NB4 (cell line): ENCODE results near the gene POU2AF2.

ENCODE experiments used
- DNase-seq: peaks from one replicate; pipeline ENCODE4 v3.0.0; 2010; ENCODE audit warnings: low read depth
- H3K4me3 ChIP-seq: one replicate; pipeline ENCODE4 v1.5.1; 2011; ENCODE audit warnings: mild to moderate bottlenecking, low read depth, low read length, moderate library complexity
- CTCF ChIP-seq: IDR thresholded peaks from one replicate; pipeline ENCODE4 v1.5.1; 2012; ENCODE audit warnings: low read depth, low read length
- MAX ChIP-seq: IDR thresholded peaks from 2 replicates; pipeline ENCODE4 v1.6.1; 2011; ENCODE audit warnings: low read depth, low read length
- MYC ChIP-seq: IDR thresholded peaks from 2 replicates; pipeline ENCODE4 v1.6.1; 2011; ENCODE audit warnings: low read depth, low read length
- POLR2A ChIP-seq: IDR thresholded peaks from 2 replicates; pipeline ENCODE4 v1.6.1; 2011; ENCODE audit warnings: mild to moderate bottlenecking; ENCODE audit not compliant: insufficient read length; ENCODE audit errors: extremely low read depth

POU2AF2 gene

GRCh38 chr11:111245425-111245824 is at the start of gene POU2AF2:
POU2AF2 (plus strand) TSS chr11:111245725; CDS start chr11:111245854, 129 bp downstream.
- TF ChIP-seq MYC (no peak), POLR2A (no peak), MAX (no peak), CTCF (no peak)
- no peak for DNase-seq
- no peak within 1 kb of the TSS for H3K4me3 ChIP-seq

GRCh38 chr11:111200010-111200534 is 45.5 kb upstream of the POU2AF2 start:
- H3K4me3 ChIP-seq = no peak overlapping the region
- DNase-seq = no peak
- TF ChIP-seq POLR2A = no peak
- no peak for TF ChIP-seq CTCF
- no peak for TF ChIP-seq MAX
- TF ChIP-seq MYC = no peak

- no peak for TF ChIP-seq MYC
- TF ChIP-seq CTCF = no peak
- TF ChIP-seq MAX = no peak
- TF ChIP-seq POLR2A = no peak
- no peak overlapping the region for H3K4me3 ChIP-seq
- no peak for DNase-seq
Measured at GRCh38 chr11:111204211-111204610, 41.3 kb upstream of the POU2AF2 start.

- TF ChIP-seq POLR2A (no peak), MYC (no peak), MAX (no peak), CTCF (no peak)
- no peak overlapping the region for H3K4me3 ChIP-seq
- no peak for DNase-seq
Measured at GRCh38 chr11:111205632-111206385, 39.7 kb upstream of the POU2AF2 start.

GRCh38 chr11:111206472-111206871 is 39.1 kb upstream of the POU2AF2 start:
- TF ChIP-seq CTCF (no peak), MAX (no peak), MYC (no peak), POLR2A (no peak)
- no peak for DNase-seq
- H3K4me3 ChIP-seq = no peak overlapping the region

GRCh38 chr11:111207213-111207612 is 38.3 kb upstream of the POU2AF2 start:
- TF ChIP-seq MAX (no peak), MYC (no peak), CTCF (no peak), POLR2A (no peak)
- H3K4me3 ChIP-seq = no peak overlapping the region
- no peak for DNase-seq
